Immature natural killer cell (primary cell): ENCODE measurements around the gene SECISBP2. TPM values are rescaled to one million over a fixed set of nuclear protein-coding genes. Genes with fewer than 3 reads are reported as not detected.
"Not testable (repeated sequence)": the region's sequence is repeated elsewhere in the genome, so short reads cannot be mapped to it uniquely, and the experiment has no call there.

Experiments used
- DNase-seq, 3 donors: peaks; one replicate each; pipeline ENCODE4 v3.0.0; 2022; ENCODE audit warnings: mixed read lengths in 1 of 3
- H3K27ac Mint-ChIP-seq, 6 donors: one replicate each; pipeline ENCODE4 v1.8.0; 2020; ENCODE audit warnings: mixed read lengths in 6 of 6, mild to moderate bottlenecking in 5 of 6, inconsistent platforms in 4 of 6, moderate library complexity in 3 of 6
- H3K27me3 Mint-ChIP-seq, 3 donors: one replicate each; pipeline ENCODE4 v1.8.0; 2020 to 2021; ENCODE audit warnings: low read depth in 3 of 3, mild to moderate bottlenecking in 3 of 3, mixed read lengths in 3 of 3, moderate library complexity in 3 of 3, inconsistent platforms in 1 of 3
- H3K36me3 Mint-ChIP-seq, 3 donors: one replicate each; pipeline ENCODE4 v1.8.0; 2020; ENCODE audit warnings: mixed read lengths in 3 of 3, inconsistent platforms in 2 of 3, mild to moderate bottlenecking in 2 of 3
- H3K4me1 Mint-ChIP-seq, 2 donors: one replicate each; pipeline ENCODE4 v1.8.0; 2020; ENCODE audit warnings: inconsistent platforms in 2 of 2, mild to moderate bottlenecking in 2 of 2, mixed read lengths in 2 of 2, moderate library complexity in 1 of 2
- H3K4me3 Mint-ChIP-seq, 5 donors: one replicate each; pipeline ENCODE4 v1.8.0; 2020; ENCODE audit warnings: mild to moderate bottlenecking in 5 of 5, mixed read lengths in 5 of 5, inconsistent platforms in 3 of 5, moderate library complexity in 3 of 5
- H3K9me3 Mint-ChIP-seq, 6 donors: one replicate each; pipeline ENCODE4 v1.8.0; 2020; ENCODE audit warnings: mild to moderate bottlenecking in 6 of 6, mixed read lengths in 6 of 6, inconsistent platforms in 4 of 6, moderate library complexity in 3 of 6
- polyA plus RNA-seq, 3 donors: library from polyadenylated mRNA; unstranded; fragments of 300-500 nt; fragmentation: Illumina TruSeq; gene quantifications; one replicate each; pipeline ENCODE4 v1.2.3, GENCODE V29; 2021

The SECISBP2 gene
- polyA plus RNA-seq, 3 donors from 2014 or later = 3.9 to 16.4 (median 9.7) TPM

DNA sequence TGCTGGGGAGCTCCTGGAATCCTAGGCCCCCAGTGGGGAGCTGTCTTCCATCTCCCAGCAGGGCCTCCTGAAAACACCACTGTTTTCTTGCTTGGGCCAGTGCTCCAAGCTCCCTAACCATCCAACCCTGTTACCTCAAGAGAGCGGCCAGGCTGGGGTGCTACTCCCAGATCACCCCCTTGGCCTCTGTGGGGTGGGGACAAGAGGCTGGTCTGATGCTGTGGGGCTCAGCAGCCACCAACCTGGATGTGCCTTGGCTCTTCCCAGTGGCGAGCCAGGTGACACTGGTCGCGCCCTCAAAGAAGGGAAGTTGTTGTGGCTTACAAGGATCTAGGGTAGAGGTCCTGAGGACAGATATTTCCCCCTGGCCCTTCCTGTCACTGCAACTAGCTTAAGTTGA, 49.0 kb downstream of the SECISBP2 start:
- H3K4me3 Mint-ChIP-seq = no peak overlapping the region
- peaks cover 7 to 10% of the 10 kb centered on the region in 2 donors for H3K4me1 Mint-ChIP-seq
- peak overlapping the region in 1 of 6 donors; percentile 30 for H3K27ac Mint-ChIP-seq
- no peaks in the 10 kb centered on the region for H3K9me3 Mint-ChIP-seq
- no peak for DNase-seq
- peaks cover 4 to 17% (median 12%) of the 10 kb centered on the region in 3 donors for H3K27me3 Mint-ChIP-seq
- no peaks in the 10 kb centered on the region for H3K36me3 Mint-ChIP-seq

DNA sequence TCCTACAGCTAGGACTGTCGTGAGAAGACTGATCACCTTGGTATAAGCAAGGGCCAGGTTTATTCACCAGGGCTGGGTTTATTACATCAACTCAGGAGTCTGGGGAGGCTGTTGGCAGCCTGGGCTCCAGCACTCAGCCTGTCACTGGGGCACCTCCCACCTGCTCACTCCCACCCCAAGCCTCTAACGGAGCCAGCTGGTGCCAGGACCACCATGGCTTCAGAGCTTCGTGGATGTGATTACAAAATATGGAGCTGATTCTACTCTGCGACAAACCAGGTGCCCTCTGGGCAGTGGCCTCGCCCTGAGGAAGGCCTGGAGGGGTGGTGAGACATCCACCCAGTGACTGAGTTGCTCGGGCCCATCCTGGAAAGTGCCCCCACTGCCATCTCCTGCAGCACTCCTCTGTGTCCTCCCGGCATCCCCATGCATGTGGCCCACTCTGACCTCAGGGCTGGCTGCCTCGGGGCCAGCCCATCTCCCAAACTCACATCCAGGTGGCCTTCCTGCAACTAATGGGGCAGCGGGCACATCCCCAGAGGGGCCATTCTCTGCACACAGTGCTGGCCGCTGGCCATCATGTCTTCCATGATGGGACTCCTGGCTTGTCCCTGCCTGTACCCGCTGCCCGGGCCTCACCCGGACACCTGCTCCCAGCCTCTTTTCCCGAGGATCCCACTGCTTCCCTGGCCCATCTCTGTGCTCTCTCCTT, 49.6 kb downstream of the SECISBP2 start:
- H3K27me3 Mint-ChIP-seq = peaks cover 4 to 23% (median 16%) of the 10 kb centered on the region in 3 donors
- H3K9me3 Mint-ChIP-seq = no peaks in the 10 kb centered on the region
- peaks cover 13 to 16% of the 10 kb centered on the region in 2 donors for H3K4me1 Mint-ChIP-seq
- H3K36me3 Mint-ChIP-seq = no peaks in the 10 kb centered on the region
- H3K4me3 Mint-ChIP-seq = no peak overlapping the region
- H3K27ac Mint-ChIP-seq = peak overlapping the region in 3 of 6 donors; percentile 19 to 68 (median 23)
- DNase-seq = no peak

DNA sequence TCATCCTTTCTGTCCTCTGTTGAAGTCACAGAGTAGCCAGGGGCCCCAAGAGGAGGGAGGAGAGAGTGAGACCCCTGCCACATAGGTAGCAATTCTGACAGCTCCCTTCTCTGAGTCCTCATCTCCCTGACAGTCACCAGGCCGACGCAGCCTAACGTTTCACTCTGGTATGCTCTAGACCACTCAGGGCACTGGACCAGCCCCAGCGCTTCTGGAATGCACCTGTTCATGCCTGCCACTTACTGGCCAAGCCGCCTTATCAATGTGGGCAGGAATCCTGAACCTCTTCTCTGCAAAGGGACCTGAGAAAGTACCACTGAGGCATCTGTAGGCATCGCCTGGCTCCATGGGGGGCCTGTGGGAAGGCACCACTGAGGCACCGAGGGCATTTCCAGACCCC, 50.2 kb downstream of the SECISBP2 start:
- Mint-ChIP-seq H3K9me3 (no peaks in the 10 kb centered on the region), H3K27me3 (peaks cover 2 to 30% (median 22%) of the 10 kb centered on the region in 3 donors), H3K4me1 (peaks cover 19 to 23% of the 10 kb centered on the region in 2 donors), H3K27ac (peak overlapping the region in 3 of 6 donors; percentile 23 to 68 (median 50)), H3K36me3 (no peaks in the 10 kb centered on the region), H3K4me3 (no peak overlapping the region)
- no peak for DNase-seq

DNA sequence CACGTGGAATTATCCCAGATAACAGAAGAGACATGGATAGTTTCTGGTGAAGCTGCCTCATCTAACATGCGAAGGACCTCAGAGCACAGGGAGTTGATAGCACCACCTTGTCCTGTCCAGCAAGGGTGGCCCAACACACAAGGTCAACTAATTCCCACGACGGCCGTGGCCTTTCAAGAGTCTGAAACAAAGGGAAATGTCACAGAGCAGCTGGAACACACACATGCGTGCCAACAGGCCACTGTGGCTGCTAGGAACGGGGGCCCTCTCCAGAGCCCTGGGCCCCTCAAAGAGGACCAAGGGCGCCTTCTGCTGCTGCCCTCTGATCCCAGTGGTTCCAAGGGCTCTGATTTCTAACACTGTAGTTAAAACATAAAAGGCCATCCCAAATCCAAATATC, 50.7 kb downstream of the SECISBP2 start:
- H3K27me3 Mint-ChIP-seq = peaks cover 2 to 30% (median 22%) of the 10 kb centered on the region in 3 donors
- H3K27ac Mint-ChIP-seq = peak overlapping the region in 2 of 6 donors; percentile 23 to 50
- H3K4me3 Mint-ChIP-seq = no peak overlapping the region
- no peak for DNase-seq
- no peaks in the 10 kb centered on the region for H3K9me3 Mint-ChIP-seq
- H3K4me1 Mint-ChIP-seq = peaks cover 24 to 27% of the 10 kb centered on the region in 2 donors
- H3K36me3 Mint-ChIP-seq = no peaks in the 10 kb centered on the region

DNA sequence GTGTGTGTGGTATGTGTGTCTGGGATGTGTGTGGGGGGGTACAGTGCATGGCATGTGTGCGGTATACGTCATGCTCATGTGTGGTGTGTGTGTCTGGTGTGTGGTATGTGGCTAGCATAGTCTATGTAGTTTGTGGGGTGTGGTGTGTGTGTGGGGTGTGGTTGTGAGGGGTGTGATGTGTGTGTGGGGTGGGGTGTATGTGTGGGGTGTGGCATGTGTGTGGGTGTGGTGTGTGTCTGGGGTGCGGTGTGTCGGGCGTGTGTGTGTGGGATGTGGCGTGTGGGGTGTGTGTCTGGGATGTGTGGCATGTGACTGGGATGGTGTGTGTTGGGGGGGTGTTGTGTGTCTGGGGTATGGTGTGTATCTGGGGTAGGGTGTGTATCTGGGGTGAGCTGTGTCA, 52.3 kb downstream of the SECISBP2 start:
- Mint-ChIP-seq H3K27ac (no peak overlapping the region), H3K4me3 (no peak overlapping the region), H3K27me3 (peaks cover 2 to 37% (median 26%) of the 10 kb centered on the region in 3 donors), H3K9me3 (no peaks in the 10 kb centered on the region), H3K4me1 (peaks cover 37 to 43% of the 10 kb centered on the region in 2 donors), H3K36me3 (no peaks in the 10 kb centered on the region)
- DNase-seq = peak in 2 of 3 donors; percentile 17 to 24

DNA sequence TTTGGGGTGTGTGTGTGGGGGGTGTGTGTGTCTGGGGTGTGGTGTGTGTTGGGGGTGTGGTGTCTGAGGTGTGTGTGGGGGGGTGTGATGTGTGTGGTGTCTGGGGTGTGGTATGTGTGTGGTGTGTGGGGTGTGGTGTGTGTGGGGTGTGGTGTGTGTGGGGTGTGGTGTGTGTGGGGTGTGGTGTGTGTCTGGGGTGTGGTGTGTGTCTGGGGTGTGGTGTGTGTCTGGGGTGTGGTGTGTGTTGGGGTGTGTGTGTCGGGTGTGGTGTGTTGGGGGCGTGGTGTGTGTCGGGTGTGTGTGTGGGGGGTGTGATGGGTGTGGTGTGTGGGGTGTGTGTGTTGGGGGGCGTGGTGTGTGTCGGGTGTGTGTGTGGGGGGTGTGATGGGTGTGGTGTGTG, 53.5 kb downstream of the SECISBP2 start:
- peak in 1 of 3 donors; percentile 23 for DNase-seq
- H3K27ac Mint-ChIP-seq = not testable (repeated sequence)
- peaks cover 40 to 50% of the 10 kb centered on the region in 2 donors for H3K4me1 Mint-ChIP-seq

DNA sequence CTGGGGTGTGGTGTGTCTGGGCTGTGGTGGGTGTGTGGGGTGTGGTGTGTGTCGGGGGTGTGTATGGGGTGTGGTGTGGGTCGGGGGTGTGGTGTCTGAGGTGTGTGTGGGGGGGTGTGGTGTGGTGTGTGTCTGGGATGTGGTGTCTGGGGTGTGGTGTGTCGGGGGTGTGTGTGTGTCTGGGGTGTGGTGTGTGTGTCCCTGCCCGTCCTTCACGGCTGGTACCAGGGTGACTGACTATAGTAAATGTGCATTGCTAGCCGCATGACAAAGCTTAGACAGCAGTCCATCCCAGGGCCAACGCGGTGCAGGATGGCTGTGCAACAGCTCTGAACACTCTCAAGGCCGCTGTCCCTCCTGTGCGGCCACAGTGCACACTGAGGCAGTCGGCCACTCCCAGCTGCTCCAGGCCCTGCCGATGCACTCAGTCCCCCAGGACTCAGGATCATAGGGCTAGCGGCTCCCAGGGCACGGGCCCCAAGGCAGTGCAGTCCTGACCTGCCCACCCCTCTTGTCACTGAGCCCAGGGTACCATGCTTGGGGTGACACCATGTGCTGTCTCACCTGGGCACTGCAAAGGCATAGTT, 54.0 kb downstream of the SECISBP2 start:
- Mint-ChIP-seq H3K27me3 (peaks cover 2 to 38% (median 27%) of the 10 kb centered on the region in 3 donors), H3K27ac (peak overlapping the region; percentile 72 to 91 (median 80)), H3K4me1 (peaks cover 40 to 52% of the 10 kb centered on the region in 2 donors), H3K36me3 (peaks cover 0 to 10% (median 7%) of the 10 kb centered on the region in 3 donors), H3K4me3 (peak overlapping the region in 2 of 5 donors; percentile 6 to 10), H3K9me3 (no peaks in the 10 kb centered on the region)
- peak; percentile 48 to 55 (median 55) for DNase-seq

More for the DNA sequence above, 53.5 kb downstream of the SECISBP2 start:
- H3K4me3 Mint-ChIP-seq, H3K36me3 Mint-ChIP-seq, H3K9me3 Mint-ChIP-seq: not testable (repeated sequence)
- H3K27me3 Mint-ChIP-seq = peaks cover 2 to 38% (median 30%) of the 10 kb centered on the region in 3 donors

DNA sequence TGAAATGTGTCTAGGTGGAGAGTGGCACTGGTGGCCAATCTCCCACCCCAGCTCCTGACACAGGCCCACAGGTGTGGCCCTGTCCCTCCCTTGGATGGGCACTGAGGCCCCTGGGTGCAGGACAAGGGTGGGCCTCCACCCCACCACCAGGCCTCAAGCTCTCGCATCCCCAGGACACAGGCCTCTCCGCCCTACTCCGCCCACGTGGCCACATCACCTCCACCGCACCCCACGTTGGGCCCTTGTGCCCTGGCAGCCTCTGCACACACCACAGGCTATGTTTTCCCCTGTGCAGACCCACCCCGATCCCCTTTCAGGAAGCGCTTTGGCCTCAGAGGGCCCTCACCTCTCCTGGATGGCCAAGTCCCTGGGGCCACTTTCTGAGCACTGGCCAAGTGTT, 54.7 kb downstream of the SECISBP2 start:
- Mint-ChIP-seq H3K36me3 (peaks cover 5 to 17% (median 13%) of the 10 kb centered on the region in 3 donors), H3K4me1 (peaks cover 40 to 56% of the 10 kb centered on the region in 2 donors), H3K27ac (peak overlapping the region; percentile 42 to 92 (median 84)), H3K9me3 (no peaks in the 10 kb centered on the region), H3K4me3 (no peak overlapping the region), H3K27me3 (peaks cover 2 to 36% (median 27%) of the 10 kb centered on the region in 3 donors)
- DNase-seq = no peak

DNA sequence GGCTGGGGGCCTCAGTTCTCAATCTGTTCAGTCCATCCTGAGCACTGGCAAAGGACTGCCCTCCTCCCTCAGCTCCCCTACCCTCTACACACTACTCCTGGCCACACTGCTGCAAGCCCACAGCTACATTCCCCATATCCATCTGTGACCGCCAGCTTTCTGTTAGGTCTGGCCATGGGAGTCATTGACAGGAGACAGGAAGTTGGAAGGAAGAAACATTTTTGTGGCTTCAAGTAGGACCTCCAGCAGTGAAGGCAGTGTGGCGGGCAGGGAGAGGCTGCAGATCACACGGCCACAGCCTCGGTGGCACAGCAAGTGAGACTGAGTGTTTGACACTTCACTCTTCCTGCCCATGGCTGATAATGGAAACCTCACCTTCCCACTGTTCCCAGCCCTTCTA, 55.9 kb downstream of the SECISBP2 start:
- H3K27me3 Mint-ChIP-seq = peaks cover 2 to 39% (median 26%) of the 10 kb centered on the region in 3 donors
- H3K4me3 Mint-ChIP-seq = peak overlapping the region; percentile 43 to 67 (median 56)
- H3K4me1 Mint-ChIP-seq = peaks cover 40 to 56% of the 10 kb centered on the region in 2 donors
- peak in 2 of 3 donors; percentile 14 to 22 for DNase-seq
- H3K36me3 Mint-ChIP-seq = peaks cover 9 to 23% (median 23%) of the 10 kb centered on the region in 3 donors
- H3K27ac Mint-ChIP-seq = peak overlapping the region; percentile 42 to 92 (median 85)
- H3K9me3 Mint-ChIP-seq = no peaks in the 10 kb centered on the region

DNA sequence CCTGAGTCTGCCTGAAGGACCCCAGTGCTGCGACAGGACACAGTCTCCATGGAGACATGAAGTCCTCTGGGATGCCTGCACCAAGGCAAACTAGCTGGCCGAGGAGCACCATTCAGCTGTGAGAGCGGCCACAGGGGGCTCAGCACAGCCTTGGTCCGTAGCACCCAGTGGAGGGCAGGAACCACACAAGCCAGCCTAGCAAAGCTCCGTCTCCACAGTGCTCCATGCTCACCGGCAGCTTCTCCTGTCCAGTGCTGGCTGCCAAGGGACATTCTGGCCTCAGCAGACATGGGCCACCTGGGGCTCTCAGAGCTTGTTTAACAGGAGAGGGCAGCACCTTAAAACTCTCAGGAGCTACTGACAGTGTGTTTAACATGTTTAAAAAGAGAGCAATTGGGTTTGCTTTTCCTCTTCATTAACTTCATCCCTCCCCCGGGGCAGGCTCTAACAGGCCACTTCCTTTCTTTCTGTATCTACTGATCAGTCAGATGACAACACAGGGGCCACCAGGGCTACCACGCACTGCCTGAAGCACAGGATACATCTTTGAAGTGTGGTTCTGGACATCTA, 57.0 kb downstream of the SECISBP2 start:
- DNase-seq = peak in 2 of 3 donors; percentile 32 to 45
- peaks cover 9 to 29% (median 28%) of the 10 kb centered on the region in 3 donors for H3K36me3 Mint-ChIP-seq
- peak overlapping the region; percentile 76 to 92 (median 90) for H3K27ac Mint-ChIP-seq
- peaks cover 2 to 40% (median 26%) of the 10 kb centered on the region in 3 donors for H3K27me3 Mint-ChIP-seq
- peak overlapping the region; percentile 33 to 64 (median 58) for H3K4me3 Mint-ChIP-seq
- H3K4me1 Mint-ChIP-seq = peaks cover 40 to 56% of the 10 kb centered on the region in 2 donors
- H3K9me3 Mint-ChIP-seq = no peaks in the 10 kb centered on the region

DNA sequence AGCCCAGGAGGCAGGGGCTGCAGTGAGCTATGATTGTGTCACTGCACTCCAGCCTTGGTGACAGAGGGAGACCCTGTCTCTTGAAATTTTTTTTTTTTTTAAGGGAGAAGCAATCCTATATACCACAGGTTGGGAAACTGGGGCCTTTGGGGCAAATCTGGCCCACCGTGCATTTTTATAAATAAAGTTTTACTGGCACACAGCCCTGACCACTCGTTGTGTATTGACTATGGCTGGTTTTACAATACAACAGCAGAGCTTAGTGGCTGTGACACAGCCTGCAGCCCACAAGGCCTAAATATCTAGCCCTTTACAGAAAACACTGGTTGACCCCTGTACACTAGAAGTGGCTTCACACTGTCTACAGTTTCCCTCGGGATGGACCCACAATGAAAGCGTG, 58.0 kb downstream of the SECISBP2 start:
- H3K4me3 Mint-ChIP-seq = no peak overlapping the region
- no peak for DNase-seq
- H3K27me3 Mint-ChIP-seq = peaks cover 5 to 42% (median 31%) of the 10 kb centered on the region in 3 donors
- peak overlapping the region in 4 of 6 donors; percentile 28 to 91 (median 60) for H3K27ac Mint-ChIP-seq
- no peaks in the 10 kb centered on the region for H3K9me3 Mint-ChIP-seq
- peaks cover 9 to 32% (median 28%) of the 10 kb centered on the region in 3 donors for H3K36me3 Mint-ChIP-seq
- peaks cover 41 to 56% of the 10 kb centered on the region in 2 donors for H3K4me1 Mint-ChIP-seq

DNA sequence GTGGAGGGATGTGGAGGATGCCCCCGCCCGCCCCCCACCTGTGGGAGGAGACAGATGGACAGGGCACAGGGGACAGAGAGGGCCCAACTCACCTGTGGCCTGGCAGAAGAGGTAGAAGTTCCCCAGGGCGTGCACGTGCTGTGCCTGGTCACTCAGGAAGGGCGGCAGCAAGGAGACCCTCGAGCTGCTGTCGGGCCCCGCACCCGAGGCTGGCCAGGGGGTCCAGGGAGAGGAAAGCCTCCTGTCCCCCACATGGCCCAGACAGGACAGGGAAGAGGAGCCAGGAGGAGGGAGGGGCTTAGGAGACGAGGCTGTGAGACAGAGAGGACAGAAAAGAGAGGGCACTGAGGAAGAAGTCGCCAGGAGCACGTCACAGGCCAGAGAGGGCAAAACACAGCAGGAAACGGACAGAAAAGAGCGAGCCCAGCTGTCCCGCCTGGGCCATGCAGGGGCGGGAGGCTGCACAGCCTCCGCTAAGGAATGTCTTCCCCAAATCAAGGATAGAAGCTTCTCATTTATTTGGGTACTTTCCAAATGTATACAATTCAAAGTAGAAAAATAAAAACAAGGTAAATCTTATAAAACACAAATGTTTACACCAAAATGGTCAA, 58.5 kb downstream of the SECISBP2 start:
- Mint-ChIP-seq H3K36me3 (peaks cover 9 to 37% (median 28%) of the 10 kb centered on the region in 3 donors), H3K4me1 (peaks cover 41 to 56% of the 10 kb centered on the region in 2 donors), H3K4me3 (no peak overlapping the region), H3K9me3 (no peaks in the 10 kb centered on the region), H3K27ac (peak overlapping the region; percentile 17 to 76 (median 32)), H3K27me3 (peaks cover 5 to 42% (median 31%) of the 10 kb centered on the region in 3 donors)
- no peak for DNase-seq

DNA sequence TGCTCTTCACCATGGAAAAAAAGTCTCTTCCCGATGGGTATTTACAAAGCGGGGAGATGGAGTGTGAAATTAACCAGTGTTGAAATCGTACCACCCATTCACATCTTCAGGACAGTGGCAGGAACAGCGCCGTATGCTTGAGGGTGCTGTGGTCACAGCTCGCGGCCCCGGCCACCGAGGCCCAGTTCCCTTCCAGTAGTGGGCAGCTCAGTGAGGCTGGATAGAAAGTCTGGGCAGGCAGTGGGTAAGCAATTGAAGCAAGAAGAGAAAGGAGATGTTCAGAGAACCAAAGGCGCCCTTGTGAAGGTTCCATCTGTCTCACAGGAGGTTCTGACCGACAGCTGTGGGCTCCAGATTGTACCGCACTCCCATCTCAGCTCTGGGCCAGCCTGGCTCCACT, 59.1 kb downstream of the SECISBP2 start:
- peak overlapping the region; percentile 32 to 76 (median 64) for H3K27ac Mint-ChIP-seq
- no peak for DNase-seq
- H3K4me3 Mint-ChIP-seq = no peak overlapping the region
- peaks cover 9 to 37% (median 28%) of the 10 kb centered on the region in 3 donors for H3K36me3 Mint-ChIP-seq
- peaks cover 38 to 53% of the 10 kb centered on the region in 2 donors for H3K4me1 Mint-ChIP-seq
- H3K27me3 Mint-ChIP-seq = peaks cover 3 to 37% (median 31%) of the 10 kb centered on the region in 3 donors
- no peaks in the 10 kb centered on the region for H3K9me3 Mint-ChIP-seq
